GM18870 (cell line): ENCODE measurements around the gene ATP2B2.

Experiments used
- ATAC-seq: cut with Tn5 transposase; IDR thresholded peaks from one replicate; pipeline ENCODE4 v1.9.1; 2021; ENCODE audit warnings: moderate library complexity; ENCODE audit not compliant: unreplicated experiment

Gene ATP2B2

GRCh38 chr3:10370429-10370828, 135.0 kb downstream of the ATP2B2 start:
- ATAC-seq, result no peak

GRCh38 chr3:10368512-10368911, 136.9 kb downstream of the ATP2B2 start:
- ATAC-seq, result no peak

GRCh38 chr3:10367506-10367905, 137.9 kb downstream of the ATP2B2 start:
- ATAC-seq, result no peak

- ATAC-seq, result no peak
These were observed 138.7 kb downstream of the ATP2B2 start for GRCh38 chr3:10366651-10367101.

GRCh38 chr3:10365791-10366190, 139.6 kb downstream of the ATP2B2 start:
- ATAC-seq, result no peak

GRCh38 chr3:10365316-10365715, 140.1 kb downstream of the ATP2B2 start:
- ATAC-seq, result no peak

- ATAC-seq, result no peak
These were observed 140.6 kb downstream of the ATP2B2 start for GRCh38 chr3:10364806-10365205.

GRCh38 chr3:10363935-10364334, 141.5 kb downstream of the ATP2B2 start:
- no peak for ATAC-seq

GRCh38 chr3:10361375-10361774, 144.0 kb downstream of the ATP2B2 start:
- no peak for ATAC-seq

GRCh38 chr3:10360478-10360877, 144.9 kb downstream of the ATP2B2 start:
- no peak for ATAC-seq

- no peak for ATAC-seq
These were observed 145.6 kb downstream of the ATP2B2 start for GRCh38 chr3:10359761-10360161.

- ATAC-seq, result no peak
These were observed 146.9 kb downstream of the ATP2B2 start for GRCh38 chr3:10358309-10358980.

- ATAC-seq, result no peak
These were observed 147.6 kb downstream of the ATP2B2 start for GRCh38 chr3:10357592-10358308.

GRCh38 chr3:10357095-10357494, 148.3 kb downstream of the ATP2B2 start:
- ATAC-seq, result no peak

GRCh38 chr3:10356461-10356981, 148.9 kb downstream of the ATP2B2 start:
- no peak for ATAC-seq

- no peak for ATAC-seq
These were observed 150.9 kb downstream of the ATP2B2 start for GRCh38 chr3:10354361-10355015.

GRCh38 chr3:10353661-10354360, 151.6 kb downstream of the ATP2B2 start:
- ATAC-seq, result no peak

- no peak for ATAC-seq
These were observed 152.2 kb downstream of the ATP2B2 start for GRCh38 chr3:10353160-10353559.

GRCh38 chr3:10352146-10352911, 153.1 kb downstream of the ATP2B2 start:
- no peak for ATAC-seq

GRCh38 chr3:10351013-10351735, 154.2 kb downstream of the ATP2B2 start:
- no peak for ATAC-seq
